Upper lobe of left lung (tissue), 4 donors: ENCODE measurements around the gene RAPGEFL1.

ENCODE experiments used
- CTCF ChIP-seq, 6 experiments: fragments of 450-650 bp in 4 of 6; fragments of 200-600 bp in 2 of 6; sonication (generic) in 2 of 6; IDR thresholded peaks; one replicate each; pipeline ENCODE4 v1.5.1; 2016 to 2019; ENCODE audit warnings: antibody characterized with exemption in 6 of 6
- EP300 ChIP-seq, 4 donors: sonication (generic); formaldehyde crosslinking; IDR thresholded peaks; one replicate each; pipeline ENCODE4 v1.5.1; 2017; ENCODE audit warnings: antibody characterized with exemption in 4 of 4, control low read depth in 2 of 4
- POLR2A ChIP-seq, 4 donors: fragments of 450-650 bp; IDR thresholded peaks; one replicate each; pipeline ENCODE4 v1.5.1; 2016 to 2017; ENCODE audit warnings: antibody characterized with exemption in 4 of 4, mild to moderate bottlenecking in 2 of 4
- POLR2AphosphoS5 ChIP-seq, 2 donors: sonication (generic); formaldehyde crosslinking; IDR thresholded peaks; one replicate each; pipeline ENCODE4 v1.5.1; 2017; ENCODE audit warnings: antibody characterized with exemption in 2 of 2

GRCh38 chr17:40171750-40172149, 5.5 kb upstream of the RAPGEFL1 start:
- no peak for TF ChIP-seq EP300 (IDR thresholded peaks at IDR 0.05)
- TF ChIP-seq CTCF (IDR thresholded peaks at IDR 0.05), result no peak
- TF ChIP-seq POLR2AphosphoS5 (IDR thresholded peaks at IDR 0.05), result no peak
- no peak for TF ChIP-seq POLR2A (IDR thresholded peaks at IDR 0.05)
